GM23338 (cell line): ENCODE measurements around the gene MRPS26. TPM values are rescaled to one million over a fixed set of nuclear protein-coding genes. Genes with fewer than 3 reads are reported as not detected.
"Not testable (repeated sequence)": the region's sequence is repeated elsewhere in the genome, so short reads cannot be mapped to it uniquely, and the experiment has no call there.

Experiments used
- ATAC-seq: fragments of 200-7000 bp; cut with Tn5 transposase; 3 replicates; pipeline ENCODE4 v1.9.1; 2020
- DNase-seq: peaks from one replicate; pipeline ENCODE4 v3.0.0-alpha.2; 2015; ENCODE audit warnings: low spot score
- H2AFZ ChIP-seq: fragments of 200-600 bp; sonication (generic); 2 replicates; pipeline ENCODE4 v1.8.0; 2016; ENCODE audit warnings: antibody characterized with exemption, mild to moderate bottlenecking, moderate library complexity
- H3F3A ChIP-seq: fragments of 200-600 bp; sonication (generic); replicated peaks from 2 replicates; pipeline ENCODE4 v1.8.0; 2017; ENCODE audit warnings: antibody characterized with exemption, mixed run types, low read depth
- H3K27ac ChIP-seq: fragments of 200-600 bp; sonication (generic); 2 replicates; pipeline ENCODE4 v1.6.1; 2016; ENCODE audit warnings: low read depth
- H3K27me3 ChIP-seq: fragments of 200-600 bp; sonication (generic); 2 replicates; pipeline ENCODE4 v1.8.0; 2016; ENCODE audit warnings: mild to moderate bottlenecking, mixed run types, moderate library complexity; ENCODE audit not compliant: insufficient read depth
- H3K36me3 ChIP-seq: fragments of 200-600 bp; sonication (generic); 2 replicates; pipeline ENCODE4 v1.8.0; 2016; ENCODE audit warnings: mild to moderate bottlenecking; ENCODE audit not compliant: insufficient read depth
- H3K4me1 ChIP-seq: fragments of 200-600 bp; sonication (generic); 2 replicates; pipeline ENCODE4 v1.8.0; 2016; ENCODE audit warnings: mild to moderate bottlenecking, moderate library complexity; ENCODE audit not compliant: insufficient read depth
- H3K4me2 ChIP-seq: fragments of 200-600 bp; sonication (generic); 2 replicates; pipeline ENCODE4 v1.7.1; 2017; ENCODE audit warnings: mixed run types
- H3K4me3 ChIP-seq: fragments of 200-600 bp; sonication (generic); 2 replicates; pipeline ENCODE4 v1.6.1; 2016; ENCODE audit warnings: mixed run types
- H3K79me2 ChIP-seq: fragments of 200-600 bp; sonication (generic); replicated peaks from 2 replicates; pipeline ENCODE4 v1.8.0; 2017; ENCODE audit warnings: mild to moderate bottlenecking; ENCODE audit not compliant: insufficient read depth
- H3K9me2 ChIP-seq: fragments of 200-600 bp; sonication (generic); 2 replicates; pipeline ENCODE4 v1.8.0; 2017; ENCODE audit not compliant: insufficient read depth
- H4K20me1 ChIP-seq: fragments of 200-600 bp; sonication (generic); replicated peaks from 2 replicates; pipeline ENCODE4 v1.8.0; 2017; ENCODE audit warnings: mild to moderate bottlenecking; ENCODE audit not compliant: insufficient read depth
- H3K27ac Mint-ChIP-seq: 2 replicates; pipeline ENCODE4 v1.8.0; 2020; ENCODE audit warnings: inconsistent platforms, mild to moderate bottlenecking, moderate library complexity, mixed read lengths
- H3K27me3 Mint-ChIP-seq: 3 replicates; pipeline ENCODE4 v1.8.0; 2022; ENCODE audit warnings: low read depth, mild to moderate bottlenecking, moderate library complexity, mixed read lengths, inconsistent platforms; ENCODE audit not compliant: insufficient read depth, poor library complexity
- H3K36me3 Mint-ChIP-seq: 3 replicates; pipeline ENCODE4 v1.8.0; 2021; ENCODE audit warnings: low read depth, mild to moderate bottlenecking, inconsistent platforms, moderate library complexity, mixed read lengths
- H3K4me1 Mint-ChIP-seq: 3 replicates; pipeline ENCODE4 v1.8.0; 2020; ENCODE audit warnings: mild to moderate bottlenecking, inconsistent platforms, mixed read lengths
- H3K4me3 Mint-ChIP-seq: 3 replicates; pipeline ENCODE4 v1.8.0; 2021; ENCODE audit warnings: moderate library complexity, mild to moderate bottlenecking, inconsistent platforms, mixed read lengths
- H3K9me3 Mint-ChIP-seq: 3 replicates; pipeline ENCODE4 v1.8.0; 2020; ENCODE audit warnings: moderate library complexity, mild to moderate bottlenecking, inconsistent platforms, mixed read lengths
- EZH2 ChIP-seq: fragments of 200-600 bp; sonication (generic); IDR thresholded peaks from one replicate; pipeline ENCODE4 v1.8.0; 2017; ENCODE audit warnings: antibody characterized with exemption, mild to moderate bottlenecking, low read depth; ENCODE audit not compliant: unreplicated experiment
- NANOG ChIP-seq: IDR thresholded peaks from 2 replicates; pipeline ENCODE4 v1.6.1; 2016; ENCODE audit warnings: antibody characterized with exemption, borderline replicate concordance
- POLR2AphosphoS5 ChIP-seq: IDR thresholded peaks from 2 replicates; pipeline ENCODE4 v1.6.1; 2016; ENCODE audit warnings: antibody characterized with exemption, low read depth
- ZNF114 ChIP-seq: fragments of 250-450 bp; sonication (Bioruptor Pico); IDR thresholded peaks from 2 replicates; pipeline ENCODE4 v1.5.0; 2020; ENCODE audit warnings: mild to moderate bottlenecking, moderate library complexity
- ZNF331 ChIP-seq: fragments of 250-450 bp; sonication (Bioruptor Pico); IDR thresholded peaks from 2 replicates; pipeline ENCODE4 v1.5.0; 2020; ENCODE audit warnings: low read depth, mild to moderate bottlenecking, moderate library complexity
- polyA plus RNA-seq: library from polyadenylated mRNA; unstranded; fragments of >200 nt; fragmentation: Nextera tagmentation; extraction: Ambion mirVana; gene quantifications from 2 replicates; pipeline ENCODE4 v1.2.1, GENCODE V29; 2016
- total RNA-seq: library from RNA; depleted of rRNA; stranded (reverse); fragments of >200 nt; shearing (Covaris generic); gene quantifications from 2 replicates; pipeline ENCODE4 v1.2.3, GENCODE V29; 2014
- TF ChIP-seq, protein P1 (sequence below): IDR thresholded peaks from one replicate; pipeline ENCODE4 v1.6.1; 2018; ENCODE audit warnings: antibody characterized with exemption; ENCODE audit not compliant: unreplicated experiment
- TF ChIP-seq, protein P2 (sequence below): fragments of 250-450 bp; sonication (Bioruptor Pico); IDR thresholded peaks from 2 replicates; pipeline ENCODE4 v1.5.0; 2020; ENCODE audit warnings: mild to moderate bottlenecking, moderate library complexity
- TF ChIP-seq, protein P3 (sequence below): IDR thresholded peaks from 2 replicates; pipeline ENCODE4 v1.6.1; 2016; ENCODE audit warnings: antibody characterized with exemption

Gene MRPS26
- total and polyA plus RNA-seq, 2 experiments from 2014 or later = 105 to 154 TPM

DNA sequence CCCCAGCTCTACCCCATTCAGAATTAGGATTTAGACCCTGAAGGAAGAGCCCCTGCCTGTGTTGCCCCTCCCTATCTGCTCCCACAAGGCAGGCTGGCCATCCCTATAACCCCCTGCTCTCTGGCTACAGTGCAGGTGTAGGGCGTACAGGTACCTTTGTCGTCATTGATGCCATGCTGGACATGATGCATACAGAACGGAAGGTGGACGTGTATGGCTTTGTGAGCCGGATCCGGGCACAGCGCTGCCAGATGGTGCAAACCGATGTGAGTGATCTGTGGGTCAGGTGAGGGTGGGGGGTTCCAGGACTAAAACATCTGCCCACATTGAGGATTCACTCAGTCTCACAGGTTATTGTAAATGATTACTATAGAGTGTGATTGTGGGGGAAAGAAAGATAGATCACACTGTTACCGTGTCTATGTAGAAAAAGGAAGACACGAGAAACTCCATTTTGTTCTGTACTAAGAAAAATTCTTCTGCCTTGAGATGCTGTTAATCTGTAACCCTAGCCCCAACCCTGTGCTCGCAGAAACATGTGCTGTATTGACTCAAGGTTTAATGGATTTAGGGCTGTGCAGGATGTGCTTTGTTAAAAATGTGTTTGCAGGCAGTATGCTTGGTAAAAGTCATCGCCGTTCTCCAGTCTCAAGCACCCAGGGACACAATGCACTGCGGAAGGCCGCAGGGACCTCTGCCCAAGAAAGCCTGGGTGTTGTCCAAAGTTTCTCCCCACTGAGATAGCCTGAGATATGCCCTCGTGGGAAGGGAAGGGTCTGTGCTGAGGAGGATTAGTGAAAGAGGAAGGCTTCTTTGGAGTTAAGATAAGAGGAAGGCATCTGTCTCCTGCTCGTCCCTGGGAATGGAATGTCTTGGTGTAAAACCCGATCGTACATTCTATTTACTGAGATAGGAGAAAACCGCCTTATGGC, 23.0 kb upstream of the MRPS26 start:
- not testable (repeated sequence) for H2AFZ ChIP-seq, H3K79me2 ChIP-seq, H3K4me2 ChIP-seq, H3K27me3 Mint-ChIP-seq, H3K27ac Mint-ChIP-seq, ATAC-seq, H3K27ac ChIP-seq, H3K4me3 ChIP-seq, H4K20me1 ChIP-seq, H3K4me1 Mint-ChIP-seq, H3K9me2 ChIP-seq, DNase-seq, H3K4me3 Mint-ChIP-seq, H3K27me3 ChIP-seq, H3F3A ChIP-seq, H3K4me1 ChIP-seq
- peaks cover 12% of the 10 kb centered on the region for H3K9me3 Mint-ChIP-seq
- H3K36me3 ChIP-seq = peaks cover 17% of the 10 kb centered on the region
- H3K36me3 Mint-ChIP-seq = peaks cover 69% of the 10 kb centered on the region

DNA sequence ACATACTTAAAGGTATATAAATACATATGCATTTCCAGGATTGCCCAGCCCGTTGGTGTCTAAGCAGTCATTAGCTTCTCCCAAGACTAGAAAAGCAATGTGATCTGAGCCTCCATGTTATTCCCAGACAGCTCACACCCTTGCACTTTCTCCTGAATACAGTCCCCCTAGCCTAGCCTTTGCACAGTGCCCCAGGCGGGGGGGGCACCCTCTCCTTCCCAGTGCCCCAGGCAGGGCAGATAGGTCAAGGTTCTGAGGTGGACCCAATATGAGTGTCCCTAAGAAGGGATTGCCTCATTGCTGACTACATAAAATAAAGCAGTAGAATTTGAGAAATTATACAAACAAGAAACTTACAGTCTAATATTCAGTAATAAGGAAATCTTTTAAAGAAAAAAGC, 17.9 kb upstream of the MRPS26 start:
- no peak overlapping the region for H3K4me3 ChIP-seq
- DNase-seq = no peak
- peaks cover 16% of the 10 kb centered on the region for H3K36me3 ChIP-seq
- no peaks in the 10 kb centered on the region for H3K27me3 ChIP-seq
- Mint-ChIP-seq H3K9me3 (no peaks in the 10 kb centered on the region), H3K4me1 (no peaks in the 10 kb centered on the region), H3K27me3 (no peaks in the 10 kb centered on the region), H3K36me3 (peaks cover 40% of the 10 kb centered on the region), H3K27ac (no peak overlapping the region), H3K4me3 (no peak overlapping the region)
- no peaks in the 10 kb centered on the region for H3F3A ChIP-seq
- H3K9me2 ChIP-seq = no peaks in the 10 kb centered on the region
- no peaks in the 10 kb centered on the region for H3K79me2 ChIP-seq
- H2AFZ ChIP-seq = no peak overlapping the region
- no peak overlapping the region; the same call in 1 of the 2 replicates for H3K27ac ChIP-seq
- H3K4me1 ChIP-seq = no peaks in the 10 kb centered on the region
- no peak overlapping the region for H3K4me2 ChIP-seq
- no peak for ATAC-seq
- H4K20me1 ChIP-seq = no peaks in the 10 kb centered on the region; the same call in 1 of the 2 replicates
- TF ChIP-seq, protein P1, sequence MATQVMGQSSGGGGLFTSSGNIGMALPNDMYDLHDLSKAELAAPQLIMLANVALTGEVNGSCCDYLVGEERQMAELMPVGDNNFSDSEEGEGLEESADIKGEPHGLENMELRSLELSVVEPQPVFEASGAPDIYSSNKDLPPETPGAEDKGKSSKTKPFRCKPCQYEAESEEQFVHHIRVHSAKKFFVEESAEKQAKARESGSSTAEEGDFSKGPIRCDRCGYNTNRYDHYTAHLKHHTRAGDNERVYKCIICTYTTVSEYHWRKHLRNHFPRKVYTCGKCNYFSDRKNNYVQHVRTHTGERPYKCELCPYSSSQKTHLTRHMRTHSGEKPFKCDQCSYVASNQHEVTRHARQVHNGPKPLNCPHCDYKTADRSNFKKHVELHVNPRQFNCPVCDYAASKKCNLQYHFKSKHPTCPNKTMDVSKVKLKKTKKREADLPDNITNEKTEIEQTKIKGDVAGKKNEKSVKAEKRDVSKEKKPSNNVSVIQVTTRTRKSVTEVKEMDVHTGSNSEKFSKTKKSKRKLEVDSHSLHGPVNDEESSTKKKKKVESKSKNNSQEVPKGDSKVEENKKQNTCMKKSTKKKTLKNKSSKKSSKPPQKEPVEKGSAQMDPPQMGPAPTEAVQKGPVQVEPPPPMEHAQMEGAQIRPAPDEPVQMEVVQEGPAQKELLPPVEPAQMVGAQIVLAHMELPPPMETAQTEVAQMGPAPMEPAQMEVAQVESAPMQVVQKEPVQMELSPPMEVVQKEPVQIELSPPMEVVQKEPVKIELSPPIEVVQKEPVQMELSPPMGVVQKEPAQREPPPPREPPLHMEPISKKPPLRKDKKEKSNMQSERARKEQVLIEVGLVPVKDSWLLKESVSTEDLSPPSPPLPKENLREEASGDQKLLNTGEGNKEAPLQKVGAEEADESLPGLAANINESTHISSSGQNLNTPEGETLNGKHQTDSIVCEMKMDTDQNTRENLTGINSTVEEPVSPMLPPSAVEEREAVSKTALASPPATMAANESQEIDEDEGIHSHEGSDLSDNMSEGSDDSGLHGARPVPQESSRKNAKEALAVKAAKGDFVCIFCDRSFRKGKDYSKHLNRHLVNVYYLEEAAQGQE = no peak
- TF ChIP-seq ZNF331 (CRISPR knock-in tag) = no peak
- no peak for TF ChIP-seq EZH2
- TF ChIP-seq, protein P2, sequence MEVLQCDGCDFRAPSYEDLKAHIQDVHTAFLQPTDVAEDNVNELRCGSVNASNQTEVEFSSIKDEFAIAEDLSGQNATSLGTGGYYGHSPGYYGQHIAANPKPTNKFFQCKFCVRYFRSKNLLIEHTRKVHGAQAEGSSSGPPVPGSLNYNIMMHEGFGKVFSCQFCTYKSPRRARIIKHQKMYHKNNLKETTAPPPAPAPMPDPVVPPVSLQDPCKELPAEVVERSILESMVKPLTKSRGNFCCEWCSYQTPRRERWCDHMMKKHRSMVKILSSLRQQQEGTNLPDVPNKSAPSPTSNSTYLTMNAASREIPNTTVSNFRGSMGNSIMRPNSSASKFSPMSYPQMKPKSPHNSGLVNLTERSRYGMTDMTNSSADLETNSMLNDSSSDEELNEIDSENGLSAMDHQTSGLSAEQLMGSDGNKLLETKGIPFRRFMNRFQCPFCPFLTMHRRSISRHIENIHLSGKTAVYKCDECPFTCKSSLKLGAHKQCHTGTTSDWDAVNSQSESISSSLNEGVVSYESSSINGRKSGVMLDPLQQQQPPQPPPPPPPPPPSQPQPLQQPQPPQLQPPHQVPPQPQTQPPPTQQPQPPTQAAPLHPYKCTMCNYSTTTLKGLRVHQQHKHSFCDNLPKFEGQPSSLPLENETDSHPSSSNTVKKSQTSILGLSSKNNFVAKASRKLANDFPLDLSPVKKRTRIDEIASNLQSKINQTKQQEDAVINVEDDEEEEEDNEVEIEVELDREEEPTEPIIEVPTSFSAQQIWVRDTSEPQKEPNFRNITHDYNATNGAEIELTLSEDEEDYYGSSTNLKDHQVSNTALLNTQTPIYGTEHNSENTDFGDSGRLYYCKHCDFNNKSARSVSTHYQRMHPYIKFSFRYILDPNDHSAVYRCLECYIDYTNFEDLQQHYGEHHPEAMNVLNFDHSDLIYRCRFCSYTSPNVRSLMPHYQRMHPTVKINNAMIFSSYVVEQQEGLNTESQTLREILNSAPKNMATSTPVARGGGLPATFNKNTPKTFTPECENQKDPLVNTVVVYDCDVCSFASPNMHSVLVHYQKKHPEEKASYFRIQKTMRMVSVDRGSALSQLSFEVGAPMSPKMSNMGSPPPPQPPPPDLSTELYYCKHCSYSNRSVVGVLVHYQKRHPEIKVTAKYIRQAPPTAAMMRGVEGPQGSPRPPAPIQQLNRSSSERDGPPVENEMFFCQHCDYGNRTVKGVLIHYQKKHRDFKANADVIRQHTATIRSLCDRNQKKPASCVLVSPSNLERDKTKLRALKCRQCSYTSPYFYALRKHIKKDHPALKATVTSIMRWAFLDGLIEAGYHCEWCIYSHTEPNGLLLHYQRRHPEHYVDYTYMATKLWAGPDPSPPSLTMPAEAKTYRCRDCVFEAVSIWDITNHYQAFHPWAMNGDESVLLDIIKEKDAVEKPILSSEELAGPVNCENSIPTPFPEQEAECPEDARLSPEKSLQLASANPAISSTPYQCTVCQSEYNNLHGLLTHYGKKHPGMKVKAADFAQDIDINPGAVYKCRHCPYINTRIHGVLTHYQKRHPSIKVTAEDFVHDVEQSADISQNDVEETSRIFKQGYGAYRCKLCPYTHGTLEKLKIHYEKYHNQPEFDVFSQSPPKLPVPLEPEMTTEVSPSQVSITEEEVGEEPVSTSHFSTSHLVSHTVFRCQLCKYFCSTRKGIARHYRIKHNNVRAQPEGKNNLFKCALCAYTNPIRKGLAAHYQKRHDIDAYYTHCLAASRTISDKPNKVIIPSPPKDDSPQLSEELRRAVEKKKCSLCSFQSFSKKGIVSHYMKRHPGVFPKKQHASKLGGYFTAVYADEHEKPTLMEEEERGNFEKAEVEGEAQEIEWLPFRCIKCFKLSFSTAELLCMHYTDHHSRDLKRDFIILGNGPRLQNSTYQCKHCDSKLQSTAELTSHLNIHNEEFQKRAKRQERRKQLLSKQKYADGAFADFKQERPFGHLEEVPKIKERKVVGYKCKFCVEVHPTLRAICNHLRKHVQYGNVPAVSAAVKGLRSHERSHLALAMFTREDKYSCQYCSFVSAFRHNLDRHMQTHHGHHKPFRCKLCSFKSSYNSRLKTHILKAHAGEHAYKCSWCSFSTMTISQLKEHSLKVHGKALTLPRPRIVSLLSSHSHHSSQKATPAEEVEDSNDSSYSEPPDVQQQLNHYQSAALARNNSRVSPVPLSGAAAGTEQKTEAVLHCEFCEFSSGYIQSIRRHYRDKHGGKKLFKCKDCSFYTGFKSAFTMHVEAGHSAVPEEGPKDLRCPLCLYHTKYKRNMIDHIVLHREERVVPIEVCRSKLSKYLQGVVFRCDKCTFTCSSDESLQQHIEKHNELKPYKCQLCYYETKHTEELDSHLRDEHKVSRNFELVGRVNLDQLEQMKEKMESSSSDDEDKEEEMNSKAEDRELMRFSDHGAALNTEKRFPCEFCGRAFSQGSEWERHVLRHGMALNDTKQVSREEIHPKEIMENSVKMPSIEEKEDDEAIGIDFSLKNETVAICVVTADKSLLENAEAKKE = no peak
- TF ChIP-seq, protein P3, sequence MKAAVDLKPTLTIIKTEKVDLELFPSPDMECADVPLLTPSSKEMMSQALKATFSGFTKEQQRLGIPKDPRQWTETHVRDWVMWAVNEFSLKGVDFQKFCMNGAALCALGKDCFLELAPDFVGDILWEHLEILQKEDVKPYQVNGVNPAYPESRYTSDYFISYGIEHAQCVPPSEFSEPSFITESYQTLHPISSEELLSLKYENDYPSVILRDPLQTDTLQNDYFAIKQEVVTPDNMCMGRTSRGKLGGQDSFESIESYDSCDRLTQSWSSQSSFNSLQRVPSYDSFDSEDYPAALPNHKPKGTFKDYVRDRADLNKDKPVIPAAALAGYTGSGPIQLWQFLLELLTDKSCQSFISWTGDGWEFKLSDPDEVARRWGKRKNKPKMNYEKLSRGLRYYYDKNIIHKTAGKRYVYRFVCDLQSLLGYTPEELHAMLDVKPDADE = no peak
- no peak for TF ChIP-seq NANOG
- no peak for TF ChIP-seq ZNF114 (CRISPR knock-in tag)
- TF ChIP-seq POLR2AphosphoS5 = no peak
